ENCODE results near the gene CAMK1D.

Gene CAMK1D

GRCh38 chr10:12369982-12370381 is 20.6 kb downstream of the CAMK1D start:
- Histone ChIP-seq H3K9me3 (ENCODE audit: control insufficient read depth, insufficient read depth, low read depth, low read length) (no peaks in the 10 kb centered on the region), H3K36me3 (ENCODE audit: control insufficient read depth in 2 of 2, insufficient read depth in 1 of 2, low read length in 2 of 2) (no peaks in the 10 kb centered on the region; a peak in 1 of 3 replicates), H3K27ac (ENCODE audit: extremely low read depth, low read depth, low read length) (no peak overlapping the region), H3K4me1 (ENCODE audit: control insufficient read depth, insufficient read depth, low read length) (no peaks in the 10 kb centered on the region), H3K4me3 (ENCODE audit: low read depth, low read length) (no peak overlapping the region)
- ChIA-PET CTCF (no interaction called here), POLR2A (interaction anchor here (1.5 kb wide), 1 partner anchor 12 kb away, joined by 3 read pairs; no protein-coding TSS in a partner anchor)
- TF ChIP-seq SCRT2 (tag by site-specific recombination; IDR thresholded peaks at IDR 0.05) (peak; percentile 46; the same call in 1 of the 2 replicates), ZNF37A (tag by site-specific recombination; IDR thresholded peaks at IDR 0.05) (no peak)

- TF ChIP-seq OSR2 (tag by site-specific recombination; IDR thresholded peaks at IDR 0.05) = 0 out of 2 replicates have a peak, but pooled peaks have one; percentile 12
- no peak for TF ChIP-seq ZNF596 (tag by site-specific recombination; IDR thresholded peaks at IDR 0.05)
- TF ChIP-seq ZNF558 (tag by site-specific recombination; IDR thresholded peaks at IDR 0.05) = no peak
- Histone ChIP-seq H3K9me3 (ENCODE audit: control insufficient read depth, insufficient read depth, low read depth, low read length) (no peaks in the 10 kb centered on the region), H3K27ac (ENCODE audit: extremely low read depth, low read depth, low read length) (no peak overlapping the region), H3K4me3 (ENCODE audit: low read depth, low read length) (no peak overlapping the region), H3K36me3 (ENCODE audit: control insufficient read depth in 2 of 2, insufficient read depth in 1 of 2, low read length in 2 of 2) (no peaks in the 10 kb centered on the region; a peak in 1 of 3 replicates), H3K4me1 (ENCODE audit: control insufficient read depth, insufficient read depth, low read length) (0 out of 2 replicates have a peak, but pooled peaks cover 2% of the 10 kb centered on the region)
- CTCF ChIA-PET = interaction anchor here (0.9 kb wide), 1 partner anchor 338 kb away, joined by 3 read pairs; no protein-coding TSS in a partner anchor
- POLR2A ChIA-PET = interaction anchor here (1.4 kb wide), 1 partner anchor 24 kb away, joined by 4 read pairs; no protein-coding TSS in a partner anchor
Measured at GRCh38 chr10:12372846-12373245, 23.5 kb downstream of the CAMK1D start.

GRCh38 chr10:12375076-12375504 is 25.7 kb downstream of the CAMK1D start:
- Histone ChIP-seq H3K27ac (ENCODE audit: extremely low read depth, low read depth, low read length) (no peak overlapping the region), H3K4me1 (ENCODE audit: control insufficient read depth, insufficient read depth, low read length) (0 out of 2 replicates have a peak, but pooled peaks cover 2% of the 10 kb centered on the region), H3K9me3 (ENCODE audit: control insufficient read depth, insufficient read depth, low read depth, low read length) (no peaks in the 10 kb centered on the region), H3K36me3 (ENCODE audit: control insufficient read depth in 2 of 2, insufficient read depth in 1 of 2, low read length in 2 of 2) (no peaks in the 10 kb centered on the region; a peak in 1 of 3 replicates), H3K4me3 (ENCODE audit: low read depth, low read length) (no peak overlapping the region)
- CTCF ChIA-PET = no interaction called here
- POLR2A ChIA-PET = interaction anchor here (0.7 kb wide), 2 partner anchors 8 to 21 kb away, joined by 4 to 8 read pairs; no protein-coding TSS in a partner anchor
- TF ChIP-seq ZNF169 (tag by site-specific recombination; IDR thresholded peaks at IDR 0.05) = no peak
- TF ChIP-seq ZNF121 (tag by site-specific recombination; IDR thresholded peaks at IDR 0.05) = no peak
- no peak for TF ChIP-seq GLIS1 (tag by site-specific recombination; IDR thresholded peaks at IDR 0.05)
- TF ChIP-seq, protein P1, sequence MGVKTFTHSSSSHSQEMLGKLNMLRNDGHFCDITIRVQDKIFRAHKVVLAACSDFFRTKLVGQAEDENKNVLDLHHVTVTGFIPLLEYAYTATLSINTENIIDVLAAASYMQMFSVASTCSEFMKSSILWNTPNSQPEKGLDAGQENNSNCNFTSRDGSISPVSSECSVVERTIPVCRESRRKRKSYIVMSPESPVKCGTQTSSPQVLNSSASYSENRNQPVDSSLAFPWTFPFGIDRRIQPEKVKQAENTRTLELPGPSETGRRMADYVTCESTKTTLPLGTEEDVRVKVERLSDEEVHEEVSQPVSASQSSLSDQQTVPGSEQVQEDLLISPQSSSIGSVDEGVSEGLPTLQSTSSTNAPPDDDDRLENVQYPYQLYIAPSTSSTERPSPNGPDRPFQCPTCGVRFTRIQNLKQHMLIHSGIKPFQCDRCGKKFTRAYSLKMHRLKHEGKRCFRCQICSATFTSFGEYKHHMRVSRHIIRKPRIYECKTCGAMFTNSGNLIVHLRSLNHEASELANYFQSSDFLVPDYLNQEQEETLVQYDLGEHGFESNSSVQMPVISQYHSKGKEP (tag by site-specific recombination; IDR thresholded peaks at IDR 0.05) = peak; percentile 28; the same call in 1 of the 2 replicates
- 0 out of 2 replicates have a peak, but pooled peaks have one; percentile 18 for TF ChIP-seq ZNF366 (tag by site-specific recombination; conservative IDR thresholded peaks at IDR 0.05)
- TF ChIP-seq BCL6B (tag by site-specific recombination; IDR thresholded peaks at IDR 0.05) = peak; percentile 66
- TF ChIP-seq EGR2 (tag by site-specific recombination; IDR thresholded peaks at IDR 0.05; ENCODE audit: low read depth) = no peak
- peak; percentile 83 for TF ChIP-seq PRDM10 (tag by site-specific recombination; IDR thresholded peaks at IDR 0.05)
- no peak for TF ChIP-seq ZIC2 (tag by site-specific recombination; IDR thresholded peaks at IDR 0.05)
- peak; percentile 45 for TF ChIP-seq ZNF335 (tag by site-specific recombination; conservative IDR thresholded peaks at IDR 0.05)
- TF ChIP-seq, protein P2, sequence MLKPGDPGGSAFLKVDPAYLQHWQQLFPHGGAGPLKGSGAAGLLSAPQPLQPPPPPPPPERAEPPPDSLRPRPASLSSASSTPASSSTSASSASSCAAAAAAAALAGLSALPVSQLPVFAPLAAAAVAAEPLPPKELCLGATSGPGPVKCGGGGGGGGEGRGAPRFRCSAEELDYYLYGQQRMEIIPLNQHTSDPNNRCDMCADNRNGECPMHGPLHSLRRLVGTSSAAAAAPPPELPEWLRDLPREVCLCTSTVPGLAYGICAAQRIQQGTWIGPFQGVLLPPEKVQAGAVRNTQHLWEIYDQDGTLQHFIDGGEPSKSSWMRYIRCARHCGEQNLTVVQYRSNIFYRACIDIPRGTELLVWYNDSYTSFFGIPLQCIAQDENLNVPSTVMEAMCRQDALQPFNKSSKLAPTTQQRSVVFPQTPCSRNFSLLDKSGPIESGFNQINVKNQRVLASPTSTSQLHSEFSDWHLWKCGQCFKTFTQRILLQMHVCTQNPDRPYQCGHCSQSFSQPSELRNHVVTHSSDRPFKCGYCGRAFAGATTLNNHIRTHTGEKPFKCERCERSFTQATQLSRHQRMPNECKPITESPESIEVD (tag by site-specific recombination; IDR thresholded peaks at IDR 0.05) = peak; percentile 56
- peak; percentile 65 for TF ChIP-seq ZBTB17 (tag by site-specific recombination; IDR thresholded peaks at IDR 0.05)
- no peak for TF ChIP-seq ZNF529 (tag by site-specific recombination; IDR thresholded peaks at IDR 0.05; ENCODE audit: insufficient replicate concordance)
- no peak for TF ChIP-seq ZNF174 (tag by site-specific recombination; IDR thresholded peaks at IDR 0.05)
- TF ChIP-seq SP7 (tag by site-specific recombination; IDR thresholded peaks at IDR 0.05) = 0 out of 2 replicates have a peak, but pooled peaks have one; percentile 24
- no peak for TF ChIP-seq WT1 (tag by site-specific recombination; IDR thresholded peaks at IDR 0.05)
- 0 out of 2 replicates have a peak, but pooled peaks have one; percentile 23 for TF ChIP-seq ZNF629 (tag by site-specific recombination; IDR thresholded peaks at IDR 0.05)
- TF ChIP-seq ZNF514 (tag by site-specific recombination; IDR thresholded peaks at IDR 0.05) = no peak

Data from HEK293 (cell line).